Measurements from ENCODE around the gene ADAM12. TPM values are rescaled to one million over a fixed set of nuclear protein-coding genes. Genes with fewer than 3 reads are reported as not detected.
A peak's percentile ranks its signal among the peaks of the same experiment; 100 is the strongest.

ADAM12 gene
- total RNA-seq, 1 donor from 2014 or later: 0.98 TPM

GRCh38 chr10:126001576-126001975 is 386.7 kb downstream of the ADAM12 start:
- Histone ChIP-seq H3K9me3 (no peaks in the 10 kb centered on the region), H3K36me3 (no peaks in the 10 kb centered on the region), H3K4me1 (no peaks in the 10 kb centered on the region), H3K4me3 (no peak overlapping the region), H3K27ac (no peak overlapping the region), H3K27me3 (no peaks in the 10 kb centered on the region)
- DNase-seq (no peak), ATAC-seq (peak; percentile 55)
- intact Hi-C loops (cut with DNase I): no loop called here
- no peak for TF ChIP-seq CTCF (IDR thresholded peaks at IDR 0.05)

GRCh38 chr10:125999694-126000093 is 388.6 kb downstream of the ADAM12 start:
- no peak for TF ChIP-seq CTCF (IDR thresholded peaks at IDR 0.05)
- intact Hi-C loops (cut with DNase I): no loop called here
- Histone ChIP-seq H3K9me3 (no peaks in the 10 kb centered on the region), H3K27ac (no peak overlapping the region), H3K4me3 (no peak overlapping the region), H3K4me1 (no peaks in the 10 kb centered on the region), H3K36me3 (no peaks in the 10 kb centered on the region), H3K27me3 (no peaks in the 10 kb centered on the region)
- ATAC-seq: no peak
- DNase-seq: no peak

- Histone ChIP-seq H3K36me3 (no peaks in the 10 kb centered on the region), H3K4me3 (no peak overlapping the region), H3K4me1 (no peaks in the 10 kb centered on the region), H3K27me3 (no peaks in the 10 kb centered on the region), H3K9me3 (no peaks in the 10 kb centered on the region), H3K27ac (no peak overlapping the region)
- intact Hi-C loops (cut with DNase I): no loop called here
- no peak for TF ChIP-seq CTCF (IDR thresholded peaks at IDR 0.05)
- no peak for DNase-seq
- ATAC-seq: no peak
These were observed 390.7 kb downstream of the ADAM12 start for GRCh38 chr10:125997586-125997985.

GRCh38 chr10:125995726-125996304 is 392.5 kb downstream of the ADAM12 start:
- intact Hi-C loops (cut with DNase I): no loop called here
- no peak for TF ChIP-seq CTCF (IDR thresholded peaks at IDR 0.05)

GRCh38 chr10:125994601-125995000 is 393.7 kb downstream of the ADAM12 start:
- H3K4me1 ChIP-seq: no peaks in the 10 kb centered on the region
- no peaks in the 10 kb centered on the region for H3K27me3 ChIP-seq
- no peak overlapping the region for H3K27ac ChIP-seq
- no peak for ATAC-seq
- TF ChIP-seq CTCF (IDR thresholded peaks at IDR 0.05): no peak
- H3K4me3 ChIP-seq: no peak overlapping the region
- H3K36me3 ChIP-seq: no peaks in the 10 kb centered on the region
- intact Hi-C loops (cut with DNase I): no loop called here
- H3K9me3 ChIP-seq: no peaks in the 10 kb centered on the region
- DNase-seq: no peak

More at GRCh38 chr10:125995726-125996304, 392.5 kb downstream of the ADAM12 start:
- H3K27ac ChIP-seq: no peak overlapping the region
- H3K4me3 ChIP-seq: no peak overlapping the region
- no peak for DNase-seq
- ATAC-seq: no peak
- no peaks in the 10 kb centered on the region for H3K9me3 ChIP-seq
- no peaks in the 10 kb centered on the region for H3K36me3 ChIP-seq
- no peaks in the 10 kb centered on the region for H3K4me1 ChIP-seq
- no peaks in the 10 kb centered on the region for H3K27me3 ChIP-seq

- Histone ChIP-seq H3K27me3 (no peaks in the 10 kb centered on the region), H3K36me3 (no peaks in the 10 kb centered on the region), H3K9me3 (no peaks in the 10 kb centered on the region), H3K27ac (no peak overlapping the region), H3K4me3 (no peak overlapping the region), H3K4me1 (no peaks in the 10 kb centered on the region)
- no peak for TF ChIP-seq CTCF (IDR thresholded peaks at IDR 0.05)
- DNase-seq: no peak
- intact Hi-C loops (cut with DNase I): no loop called here
- ATAC-seq: no peak
These were observed 396.0 kb downstream of the ADAM12 start for GRCh38 chr10:125992254-125992653.

All from upper lobe of right lung (tissue), 1 donor.